Aorta (tissue), 5 donors: ENCODE results near the gene TMEM131. TPM values are rescaled to one million over a fixed set of nuclear protein-coding genes. Genes with fewer than 3 reads are reported as not detected.

Experiments used
- ATAC-seq: fragments of 200-7000 bp; cut with Tn5 transposase; one replicate; pipeline ENCODE4 v1.9.1; 2022; ENCODE audit warnings: moderate library complexity; ENCODE audit not compliant: low FRiP score
- DNase-seq, 2 donors: peaks; one replicate each; pipeline ENCODE4 v3.0.0-alpha.2; 2020
- H3K27ac ChIP-seq, 2 donors: one replicate each; pipeline ENCODE4 v1.5.1; 2013; ENCODE audit warnings: low read length in 2 of 2, mild to moderate bottlenecking in 2 of 2, moderate library complexity in 2 of 2, control low read depth in 1 of 2, inconsistent platforms in 1 of 2, low read depth in 1 of 2
- H3K27me3 ChIP-seq, 2 donors: one replicate each; pipeline ENCODE4 v1.6.1; 2013; ENCODE audit warnings: control low read depth in 1 of 2, low read length in 1 of 2, mild to moderate bottlenecking in 1 of 2, moderate library complexity in 1 of 2; ENCODE audit not compliant: insufficient read depth in 2 of 2, control insufficient read depth in 1 of 2
- H3K36me3 ChIP-seq, 2 donors: one replicate each; pipeline ENCODE4 v1.6.1; 2013; ENCODE audit warnings: control low read depth in 1 of 2, low read length in 1 of 2, mild to moderate bottlenecking in 1 of 2; ENCODE audit not compliant: insufficient read depth in 2 of 2, control insufficient read depth in 1 of 2
- H3K4me1 ChIP-seq, 2 donors: one replicate each; pipeline ENCODE4 v1.6.1; 2013; ENCODE audit warnings: low read length in 2 of 2, control low read depth in 1 of 2, mild to moderate bottlenecking in 1 of 2, moderate library complexity in 1 of 2; ENCODE audit not compliant: insufficient read depth in 2 of 2, control insufficient read depth in 1 of 2
- H3K4me3 ChIP-seq, 2 donors: one replicate each; pipeline ENCODE4 v1.5.1; 2013; ENCODE audit warnings: low read length in 2 of 2, control low read depth in 1 of 2, mild to moderate bottlenecking in 1 of 2
- H3K9me3 ChIP-seq: one replicate; pipeline ENCODE4 v1.6.1; 2013; ENCODE audit warnings: mild to moderate bottlenecking, low read length; ENCODE audit not compliant: control insufficient read depth
- WGBS, 2 donors: extraction: QIAGEN DNeasy Blood & Tissue Kit; methylation state at CpG; one replicate each; pipeline ENCODE4 v1.1.7; 2013; 5-methylcytosine and 5-hydroxymethylcytosine counted together
- intact Hi-C, 2 donors: fragments of 100-400 bp; cut with DNase I; formaldehyde crosslinking; loops; one replicate each; pipeline versions ENCODE4 v1.14.2 to v1.15.0; 2022
- polyA plus RNA-seq, 2 donors: library from polyadenylated mRNA; stranded (reverse); fragments of 200-250 nt; gene quantifications; one replicate each; pipeline ENCODE4 v1.2.3, GENCODE V29; 2013
- total RNA-seq, 2 donors: library from RNA; stranded (reverse); fragmentation: NEBNext Ultra II Directional; extraction: Animal tissue kit (Norgen Biotek cat#: 25700); gene quantifications; one replicate each; pipeline ENCODE4 v1.2.1, GENCODE V29; 2021
- donor health status: healthy with polysubstance abuse.
- donor health status: Bipolar disorder and iron deficiency.
- donor health status: DM: no; HTN: no; CAD: no.
- donor health status: DM: no; HTN: no; CAD: no.
- donor health status: DM: yes; HTN: yes; CAD: no.

Gene TMEM131
- total and polyA plus RNA-seq, 4 donors, result 6.8 to 42.5 (median 25.7) TPM

DNA sequence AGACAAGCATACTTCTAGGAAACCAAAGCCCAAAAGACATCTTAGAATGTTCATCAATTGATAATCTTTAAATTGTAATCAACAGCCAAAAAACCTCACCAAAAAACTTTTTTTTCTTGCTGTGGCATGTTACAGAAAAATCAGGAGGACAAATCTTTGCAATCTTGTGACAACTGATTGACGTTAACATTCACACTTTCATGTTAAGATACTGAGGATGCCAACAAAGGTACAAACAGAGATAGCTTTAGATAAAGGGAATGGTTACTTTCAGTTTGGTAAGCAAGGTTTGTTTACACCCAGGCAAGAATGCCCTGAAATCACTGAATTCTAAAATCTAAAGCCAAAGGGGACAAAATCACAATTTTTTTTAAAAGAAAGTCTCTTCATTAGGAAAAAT, 190.0 kb downstream of the TMEM131 start:
- 86 to 96% methylated on average over 1 of the region's 1 CpG for WGBS, 2 donors
- Histone ChIP-seq H3K9me3 (no peaks in the 10 kb centered on the region), H3K4me3 (no peak overlapping the region), H3K27me3 (no peaks in the 10 kb centered on the region), H3K4me1 (no peaks in the 10 kb centered on the region), H3K27ac (no peak overlapping the region), H3K36me3 (peaks cover 0 to 3% of the 10 kb centered on the region in 2 donors)
- DNase-seq, result no peak
- intact Hi-C loops, result loop anchor here (2.0 to 10.0 kb wide), 4 partner anchors 189 to 579 kb away; partner anchors contain the start of gene TMEM131 (in 2 of the 2)
- no peak for ATAC-seq

DNA sequence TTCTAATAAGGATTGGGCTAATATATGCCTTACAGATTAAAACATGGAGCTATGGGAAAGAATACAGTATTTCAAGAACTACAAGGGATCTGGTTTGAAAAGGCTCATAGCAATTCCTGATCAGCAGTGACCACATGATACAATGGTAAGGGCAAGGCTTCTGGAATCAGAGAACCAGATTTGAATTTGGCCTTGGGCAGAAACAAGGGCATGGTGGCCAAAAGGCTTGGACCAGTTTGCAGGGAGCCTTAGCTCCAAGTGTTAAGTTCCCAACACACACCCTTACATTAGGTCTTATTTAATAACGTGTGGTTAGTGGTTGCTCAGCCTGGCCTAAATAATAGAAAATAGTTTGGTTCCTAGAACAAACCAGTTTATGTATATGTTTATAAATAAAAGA, 194.7 kb downstream of the TMEM131 start:
- Histone ChIP-seq H3K27ac (no peak overlapping the region), H3K4me1 (no peaks in the 10 kb centered on the region), H3K36me3 (peaks cover 0 to 4% of the 10 kb centered on the region in 2 donors), H3K9me3 (no peaks in the 10 kb centered on the region), H3K27me3 (no peaks in the 10 kb centered on the region), H3K4me3 (no peak overlapping the region)
- intact Hi-C loops, result loop anchor here (10.0 kb wide), 2 partner anchors 194 to 464 kb away; partner anchors contain the start of gene TMEM131 (in 2 of the 2)
- ATAC-seq (no peak), DNase-seq (no peak)
- WGBS, 2 donors, result 82 to 88% methylated on average over 1 of the region's 1 CpG

DNA sequence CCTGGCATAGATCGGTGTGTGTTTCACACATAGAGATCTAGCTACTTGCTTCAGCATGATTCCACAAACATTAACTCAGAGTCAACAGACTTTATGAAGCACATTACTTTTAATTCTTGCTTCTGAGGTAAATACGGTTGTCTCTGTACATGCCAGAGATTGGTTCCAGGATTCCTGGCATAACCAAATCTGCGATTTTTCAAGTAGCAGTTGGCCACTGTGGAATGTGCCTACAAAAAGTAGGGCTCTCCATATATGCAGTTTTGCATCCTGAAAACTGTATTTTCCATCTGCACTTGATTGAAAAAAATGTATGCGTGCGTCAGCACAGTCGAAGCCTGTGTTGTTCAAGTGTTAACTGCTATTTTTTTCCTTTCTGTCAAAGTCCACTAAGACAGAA, 197.3 kb downstream of the TMEM131 start:
- Histone ChIP-seq H3K4me3 (no peak overlapping the region), H3K4me1 (no peaks in the 10 kb centered on the region), H3K27me3 (no peaks in the 10 kb centered on the region), H3K36me3 (peaks cover under 1 to 6% of the 10 kb centered on the region in 2 donors), H3K9me3 (no peaks in the 10 kb centered on the region), H3K27ac (no peak overlapping the region)
- no peak for DNase-seq
- no peak for ATAC-seq
- intact Hi-C loops, result no loop called here
- 79 to 83% methylated on average over 6 of the region's 6 CpGs for WGBS, 2 donors

DNA sequence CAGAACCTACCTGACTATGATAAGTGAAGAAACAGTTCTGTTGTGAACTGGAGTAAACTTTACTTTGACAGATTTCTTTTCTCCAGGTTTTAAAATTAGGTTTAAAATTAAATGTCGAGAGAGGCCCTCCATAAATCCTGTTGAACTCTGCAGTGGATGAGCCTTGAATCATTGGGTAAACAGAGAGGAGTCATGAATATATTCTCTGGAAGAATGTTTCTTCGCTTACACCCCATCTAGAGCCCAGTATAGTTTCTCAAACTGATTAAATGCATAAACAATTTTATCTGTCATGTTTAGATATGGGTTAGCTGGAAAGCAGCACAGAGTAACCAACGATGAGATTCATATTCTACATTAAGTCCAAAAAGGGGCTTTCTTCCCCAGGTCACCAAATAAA, 198.4 kb downstream of the TMEM131 start:
- DNase-seq, result no peak

DNA sequence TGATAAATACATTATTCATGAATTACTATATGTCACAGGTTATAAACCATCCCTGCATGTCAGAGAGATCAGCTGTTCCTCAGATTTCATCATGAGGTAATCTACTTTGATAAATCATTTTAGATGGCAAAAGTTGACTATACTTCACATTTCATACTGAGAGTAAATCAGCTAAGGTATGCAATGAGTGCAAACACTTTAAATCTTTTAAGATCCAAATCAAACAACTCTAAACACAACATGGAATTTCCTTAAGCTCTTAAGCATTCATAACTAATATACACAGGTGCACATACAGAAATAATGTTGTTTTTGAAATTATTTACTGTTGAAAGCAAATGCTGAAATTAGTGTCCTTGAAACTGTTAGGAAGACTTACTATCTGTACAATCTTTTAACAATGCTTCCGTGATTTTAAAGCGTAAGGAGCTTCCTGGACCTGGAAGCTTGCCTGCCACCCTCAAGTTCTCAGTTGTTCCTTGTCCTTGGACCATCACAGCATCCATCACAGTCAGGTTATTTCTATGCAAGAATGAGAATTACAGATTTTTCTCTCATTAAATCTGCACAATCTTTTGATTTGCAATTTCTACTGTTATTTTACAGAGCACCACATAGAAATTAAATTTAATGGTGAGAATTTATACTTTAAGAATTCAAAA, 199.2 kb downstream of the TMEM131 start:
- intact Hi-C loops, result no loop called here

More for the DNA sequence above, 198.4 kb downstream of the TMEM131 start:
- H3K4me1 ChIP-seq, result no peaks in the 10 kb centered on the region
- ATAC-seq, result no peak
- 77 to 79% methylated on average over 3 of the region's 3 CpGs for WGBS, 2 donors
- no peak overlapping the region for H3K4me3 ChIP-seq
- peaks cover 2 to 7% of the 10 kb centered on the region in 2 donors for H3K36me3 ChIP-seq
- intact Hi-C loops, result no loop called here
- H3K27ac ChIP-seq, result no peak overlapping the region
- no peaks in the 10 kb centered on the region for H3K9me3 ChIP-seq
- no peaks in the 10 kb centered on the region for H3K27me3 ChIP-seq

DNA sequence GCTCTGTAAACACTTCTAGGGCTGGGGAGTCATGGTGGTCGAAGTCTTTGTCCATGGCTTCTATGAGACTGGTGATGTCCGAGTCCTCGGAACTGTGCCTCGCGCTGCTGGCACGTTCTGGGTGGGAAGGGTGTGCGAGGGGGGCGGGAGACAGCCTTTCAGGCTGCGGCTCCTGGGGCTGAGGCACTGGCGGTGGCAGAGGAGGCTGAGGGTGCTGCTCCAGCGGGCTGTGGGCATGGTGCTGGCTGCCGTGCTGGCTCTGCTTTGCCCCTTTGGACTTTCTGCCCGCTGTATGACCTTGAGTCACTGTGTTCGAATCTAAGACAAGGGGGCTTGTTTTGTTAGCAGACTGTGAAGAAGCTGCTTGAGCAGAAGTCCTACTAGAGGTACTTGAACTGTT, 203.3 kb downstream of the TMEM131 start:
- intact Hi-C loops, result no loop called here

More for the DNA sequence above, 199.2 kb downstream of the TMEM131 start:
- no peak for DNase-seq
- Histone ChIP-seq H3K4me3 (no peak overlapping the region), H3K36me3 (peaks cover 2 to 9% of the 10 kb centered on the region in 2 donors), H3K27ac (no peak overlapping the region), H3K4me1 (no peaks in the 10 kb centered on the region), H3K27me3 (no peaks in the 10 kb centered on the region), H3K9me3 (no peaks in the 10 kb centered on the region)
- ATAC-seq, result no peak
- 76 to 82% methylated on average over 2 of the region's 2 CpGs for WGBS, 2 donors

DNA sequence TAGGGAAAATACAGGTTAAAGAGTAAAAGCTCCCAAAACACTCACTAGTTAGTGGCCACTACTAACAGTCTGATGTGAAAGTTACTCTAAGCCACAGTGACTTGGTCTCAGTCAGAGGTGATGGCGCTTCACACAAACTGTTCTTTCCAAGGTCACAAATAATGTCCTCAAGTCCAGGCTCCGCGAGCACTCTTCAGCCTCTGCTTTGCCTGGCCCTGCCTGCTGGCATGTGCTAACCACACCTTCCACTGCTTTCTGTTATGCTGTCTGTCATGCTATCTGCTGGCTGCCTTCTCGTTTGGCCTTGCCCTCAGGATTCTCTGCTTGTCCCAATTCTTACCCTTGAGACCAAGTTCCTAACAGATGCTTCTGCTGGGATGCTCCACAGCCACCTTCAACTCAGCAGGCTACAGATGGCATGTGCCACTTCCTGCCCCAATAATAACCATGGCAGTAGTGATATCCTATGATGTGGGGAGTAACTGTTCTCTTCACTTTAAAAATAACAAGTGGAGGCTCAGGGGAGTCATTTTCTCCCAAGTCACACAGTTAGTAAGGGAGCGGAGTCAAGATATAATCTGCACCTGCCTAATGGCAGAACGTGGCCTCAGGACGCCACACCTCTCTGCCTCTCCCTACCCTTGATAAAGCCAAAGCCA, 206.6 kb downstream of the TMEM131 start:
- intact Hi-C loops, result no loop called here

More for the DNA sequence above, 203.3 kb downstream of the TMEM131 start:
- no peak for DNase-seq
- Histone ChIP-seq H3K4me1 (no peaks in the 10 kb centered on the region), H3K27ac (no peak overlapping the region), H3K36me3 (peaks cover 2 to 5% of the 10 kb centered on the region in 2 donors), H3K4me3 (no peak overlapping the region), H3K27me3 (no peaks in the 10 kb centered on the region), H3K9me3 (no peaks in the 10 kb centered on the region)
- WGBS, 2 donors, result 94 to 98% methylated on average over 14 of the region's 14 CpGs
- no peak for ATAC-seq

DNA sequence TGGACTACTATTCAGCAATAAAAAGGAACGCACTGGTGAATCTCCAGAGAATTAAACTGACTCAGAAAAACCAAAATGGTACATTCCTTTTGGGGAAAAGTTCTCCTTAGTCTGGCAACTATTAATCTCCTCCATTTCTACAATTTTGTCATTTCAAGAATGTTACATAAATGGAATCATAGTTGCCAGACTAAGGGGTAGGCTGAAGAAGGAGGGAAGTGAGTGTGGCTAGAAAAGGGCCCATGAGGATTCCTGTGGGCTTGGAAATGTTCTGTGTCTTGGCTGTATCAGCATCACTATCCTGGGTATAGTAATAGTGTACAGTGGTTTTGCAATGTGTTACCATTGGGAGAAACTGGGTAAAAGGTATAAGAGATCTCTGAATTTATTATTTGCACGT, 209.9 kb downstream of the TMEM131 start:
- ATAC-seq (no peak), DNase-seq (no peak)
- intact Hi-C loops, result no loop called here
- Histone ChIP-seq H3K4me3 (no peak overlapping the region), H3K36me3 (no peaks in the 10 kb centered on the region), H3K9me3 (no peaks in the 10 kb centered on the region), H3K4me1 (no peaks in the 10 kb centered on the region), H3K27me3 (no peaks in the 10 kb centered on the region), H3K27ac (no peak overlapping the region)
- WGBS, 2 donors, result 83 to 89% methylated on average over 2 of the region's 2 CpGs

More for the DNA sequence above, 206.6 kb downstream of the TMEM131 start:
- peaks cover 2 to 3% of the 10 kb centered on the region in 2 donors for H3K36me3 ChIP-seq
- H3K4me3 ChIP-seq, result no peak overlapping the region
- ATAC-seq (no peak), DNase-seq (no peak)
- no peaks in the 10 kb centered on the region for H3K9me3 ChIP-seq
- H3K4me1 ChIP-seq, result no peaks in the 10 kb centered on the region
- no peak overlapping the region for H3K27ac ChIP-seq
- 93 to 94% methylated on average over 7 of the region's 7 CpGs for whole genome bisulfite sequencing, 2 donors
- no peaks in the 10 kb centered on the region for H3K27me3 ChIP-seq

DNA sequence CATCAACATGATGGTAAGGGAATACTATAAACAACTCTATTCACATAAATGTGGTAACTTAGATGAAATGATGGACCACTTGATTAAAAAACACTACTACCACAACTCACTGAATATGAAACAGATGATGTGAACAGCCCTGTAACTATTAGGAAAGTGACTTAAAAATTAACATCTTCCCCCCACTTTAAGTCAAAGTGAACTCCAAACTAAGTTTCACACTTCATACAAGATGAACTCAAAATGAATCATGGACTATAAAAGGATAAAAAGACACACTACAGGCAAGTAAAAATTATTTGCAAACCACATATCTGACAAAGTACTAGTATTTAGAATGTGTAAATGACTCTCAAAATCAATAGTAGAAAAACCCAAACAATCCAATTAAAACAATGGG, 210.8 kb downstream of the TMEM131 start:
- H3K36me3 ChIP-seq, result no peaks in the 10 kb centered on the region
- intact Hi-C loops, result no loop called here

More for the DNA sequence above, 210.8 kb downstream of the TMEM131 start:
- Histone ChIP-seq H3K27ac (no peak overlapping the region), H3K4me3 (no peak overlapping the region), H3K4me1 (no peaks in the 10 kb centered on the region), H3K27me3 (no peaks in the 10 kb centered on the region), H3K9me3 (no peaks in the 10 kb centered on the region)
- DNase-seq, result no peak
- no peak for ATAC-seq
